A549 (cell line): Measurements from ENCODE around the gene INF2. TPM values are rescaled to one million over a fixed set of nuclear protein-coding genes. Genes with fewer than 3 reads are reported as not detected.

Experiments used
- ATAC-seq, 2 experiments: fragments of 200-7000 bp in 1 of 2; fragments of >200 bp in 1 of 2; cut with Nextera tagmentation in 1 of 2; cut with Tn5 transposase in 1 of 2; 3 replicates each; pipeline versions ENCODE4 v1.8.0 to v1.9.1; 2018 to 2020; ENCODE audit warnings: mild to moderate bottlenecking in 1 of 2, moderate library complexity in 1 of 2
- CTCF ChIA-PET: fragments of 300-600 bp; sonication (Branson Sonifier 250); formaldehyde crosslinking; extraction: SDS; loops from one replicate; lab custom pipeline; 2021; ENCODE audit warnings: antibody characterized with exemption, inconsistent platforms; lab: Yijun Ruan, JAX
- POLR2A ChIA-PET: fragments of 350-600 bp; formaldehyde crosslinking; extraction: SDS; loops from one replicate; lab custom pipeline; 2021; ENCODE audit warnings: antibody characterized with exemption, inconsistent platforms; lab: Yijun Ruan, JAX
- DNase-seq, 2 experiments: peaks; one replicate each; pipeline versions ENCODE4 v3.0.0 to v3.0.0-alpha.2; 2011 to 2016; ENCODE audit warnings: low read depth in 1 of 2, low spot score in 1 of 2
- FAIRE-seq: peaks from 2 replicates; lab custom pipeline; 2011; peaks lifted over from hg19 to GRCh38; lab: Jason Lieb, UNC
- H3K27ac ChIP-seq, 2 experiments: fragments of >200 bp; sonication (Bioruptor Twin); formaldehyde crosslinking; 3 replicates each; pipeline ENCODE4 v1.5.1; 2016 to 2017
- H3K4me1 ChIP-seq: fragments of >200 bp; sonication (Bioruptor Twin); formaldehyde crosslinking; 3 replicates; pipeline ENCODE4 v1.6.1; 2016
- H3K4me2 ChIP-seq: fragments of >200 bp; sonication (Bioruptor Twin); formaldehyde crosslinking; 3 replicates; pipeline ENCODE4 v1.6.1; 2016
- H3K4me3 ChIP-seq: fragments of >200 bp; sonication (Bioruptor Twin); formaldehyde crosslinking; 3 replicates; pipeline ENCODE4 v1.5.1; 2016
- H3K9me3 ChIP-seq: fragments of >200 bp; sonication (Bioruptor Twin); formaldehyde crosslinking; 3 replicates; pipeline ENCODE4 v1.6.1; 2016
- CBX2 ChIP-seq: fragments of 200-600 bp; sonication (generic); IDR thresholded peaks from 2 replicates; pipeline ENCODE4 v1.6.1; 2016; ENCODE audit warnings: low read depth, mild to moderate bottlenecking, borderline replicate concordance
- CHD2 ChIP-seq: fragments of 150-350 bp; IDR thresholded peaks from 2 replicates; pipeline ENCODE4 v1.6.1; 2014; ENCODE audit warnings: low read length; ENCODE audit not compliant: partially characterized antibody
- ESRRA ChIP-seq: fragments of 150-350 bp; IDR thresholded peaks from 2 replicates; pipeline ENCODE4 v1.6.1; 2014; ENCODE audit warnings: mild to moderate bottlenecking, low read length, borderline replicate concordance
- FOSB ChIP-seq: fragments of 250-450 bp; sonication (Bioruptor Pico); IDR thresholded peaks from 2 replicates; pipeline ENCODE4 v1.5.0; 2020; ENCODE audit warnings: mild to moderate bottlenecking, moderate library complexity
- HOXB5 ChIP-seq: fragments of 250-450 bp; sonication (Bioruptor Pico); IDR thresholded peaks from 2 replicates; pipeline ENCODE4 v1.5.0; 2020; ENCODE audit warnings: mild to moderate bottlenecking, moderate library complexity
- KDM5A ChIP-seq: fragments of 200-600 bp; sonication (generic); IDR thresholded peaks from 2 replicates; pipeline ENCODE4 v1.6.1; 2016; ENCODE audit warnings: antibody characterized with exemption, mild to moderate bottlenecking
- MAZ ChIP-seq: fragments of 150-350 bp; IDR thresholded peaks from 2 replicates; pipeline ENCODE4 v1.6.1; 2014; ENCODE audit warnings: antibody characterized with exemption, low read depth, low read length, borderline replicate concordance
- MYC ChIP-seq: IDR thresholded peaks from 2 replicates; pipeline ENCODE4 v1.6.1; 2012; ENCODE audit warnings: mild to moderate bottlenecking, inconsistent platforms, low read length, improper control_type of control experiment, borderline replicate concordance
- PHF8 ChIP-seq: fragments of 200-600 bp; sonication (generic); IDR thresholded peaks from 2 replicates; pipeline ENCODE4 v1.6.1; 2016; ENCODE audit warnings: low read depth, mild to moderate bottlenecking, antibody characterized with exemption, moderate library complexity, borderline replicate concordance
- POLR2A ChIP-seq: IDR thresholded peaks from 2 replicates; pipeline ENCODE4 v1.6.1; 2012; ENCODE audit warnings: mild to moderate bottlenecking, low read length
- POLR2AphosphoS2 ChIP-seq: conservative IDR thresholded peaks from 2 replicates; pipeline ENCODE4 v1.6.1; 2012; ENCODE audit warnings: low read length, improper control_type of control experiment, inconsistent platforms
- RAD21 ChIP-seq, 2 experiments: fragments of >200 bp in 1 of 2; sonication (Bioruptor Twin) in 1 of 2; formaldehyde crosslinking in 1 of 2; IDR thresholded peaks in 1 of 2; conservative IDR thresholded peaks in 1 of 2; 2 replicates in 1 of 2; 3 replicates in 1 of 2; pipeline ENCODE4 v1.6.1; 2012 to 2018; ENCODE audit warnings: inconsistent platforms in 1 of 2
- RFX5 ChIP-seq: fragments of 450-650 bp; IDR thresholded peaks from 2 replicates; pipeline ENCODE4 v1.7.1; 2014; ENCODE audit warnings: antibody characterized with exemption, mild to moderate bottlenecking, moderate library complexity
- RNF2 ChIP-seq: fragments of 200-600 bp; sonication (generic); IDR thresholded peaks from 2 replicates; pipeline ENCODE4 v1.6.1; 2016; ENCODE audit warnings: low read depth, mild to moderate bottlenecking, antibody characterized with exemption, moderate library complexity, borderline replicate concordance
- SREBF2 ChIP-seq: fragments of 450-650 bp; IDR thresholded peaks from 2 replicates; pipeline ENCODE4 v1.6.1; 2014; ENCODE audit warnings: mild to moderate bottlenecking, moderate library complexity
- TP53 ChIP-seq: fragments of 250-450 bp; sonication (Bioruptor Pico); IDR thresholded peaks from 2 replicates; pipeline ENCODE4 v1.5.0; 2021; ENCODE audit warnings: mild to moderate bottlenecking, moderate library complexity
- WGBS: methylation state at CpG from one replicate; pipeline ENCODE4 v1.1.6; 2017; ENCODE audit errors: missing lambda C conversion rate; 5-methylcytosine and 5-hydroxymethylcytosine counted together
- polyA plus RNA-seq, 4 experiments: library from polyadenylated mRNA; depleted of rRNA in 3 of 4; stranded (reverse); fragments of >200 nt; fragmentation: RNase III in 1 of 4; extraction: RNeasy Plus Mini Kit Qiagen cat#74134 plus additional on column Dnase treatment in 1 of 4; gene quantifications; 2 replicates in 3 of 4; 3 replicates in 1 of 4; pipeline ENCODE4 v1.2.3, GENCODE V29; 2011 to 2017
- TF ChIP-seq, protein P1 (sequence below): fragments of >200 bp; sonication (Bioruptor Twin); formaldehyde crosslinking; IDR thresholded peaks from 3 replicates; pipeline ENCODE4 v1.5.1; 2016
- TF ChIP-seq, protein P2 (sequence below): IDR thresholded peaks from 2 replicates; pipeline ENCODE4 v1.6.1; 2012; ENCODE audit warnings: low read depth, borderline replicate concordance
- TF ChIP-seq, protein P3 (sequence below): fragments of 250-450 bp; sonication (Bioruptor Pico); IDR thresholded peaks from 2 replicates; pipeline ENCODE4 v1.5.0; 2021; ENCODE audit warnings: mild to moderate bottlenecking, moderate library complexity, borderline replicate concordance
- TF ChIP-seq, protein P4 (sequence below): fragments of >200 bp; sonication (Bioruptor Twin); formaldehyde crosslinking; IDR thresholded peaks from 2 replicates; pipeline ENCODE4 v1.6.1; 2016
- TF ChIP-seq, protein P5 (sequence below): IDR thresholded peaks from 2 replicates; pipeline ENCODE4 v1.6.1; 2012

INF2 gene
- polyA plus RNA-seq, 2 of the 4 experiments (the other 2 are of a cell fraction), result 24.7 to 71.2 TPM

DNA sequence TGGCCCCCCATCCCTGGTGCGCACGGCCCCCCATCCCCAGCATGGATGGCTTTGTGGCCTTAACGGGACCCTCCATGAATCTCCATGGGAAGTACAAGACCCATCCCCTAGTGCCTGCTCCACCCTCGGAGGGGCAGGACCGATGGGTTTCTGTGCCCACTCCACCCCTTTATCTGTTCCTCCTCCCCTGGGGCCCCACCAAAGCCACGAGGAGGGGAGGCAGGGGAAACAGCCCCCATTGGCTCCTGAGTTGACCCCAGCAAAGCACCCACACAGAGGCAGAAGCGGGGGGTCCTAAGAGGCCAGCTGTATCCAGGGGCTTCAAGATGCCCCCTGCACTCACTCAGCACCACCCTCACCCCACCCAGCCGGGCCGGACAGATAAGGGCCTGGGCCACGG is 48.7 kb upstream of the INF2 start:
- TF ChIP-seq RNF2 (no peak), POLR2A (no peak), FOSB (CRISPR knock-in tag) (no peak), RAD21 (conservative IDR thresholded peaks at IDR 0.05 in 1 of 2, IDR thresholded peaks at IDR 0.05 in 1 of 2) (no peak), ESRRA (no peak), HOXB5 (no peak), SREBF2 (no peak), RFX5 (no peak)
- TF ChIP-seq, protein P1, sequence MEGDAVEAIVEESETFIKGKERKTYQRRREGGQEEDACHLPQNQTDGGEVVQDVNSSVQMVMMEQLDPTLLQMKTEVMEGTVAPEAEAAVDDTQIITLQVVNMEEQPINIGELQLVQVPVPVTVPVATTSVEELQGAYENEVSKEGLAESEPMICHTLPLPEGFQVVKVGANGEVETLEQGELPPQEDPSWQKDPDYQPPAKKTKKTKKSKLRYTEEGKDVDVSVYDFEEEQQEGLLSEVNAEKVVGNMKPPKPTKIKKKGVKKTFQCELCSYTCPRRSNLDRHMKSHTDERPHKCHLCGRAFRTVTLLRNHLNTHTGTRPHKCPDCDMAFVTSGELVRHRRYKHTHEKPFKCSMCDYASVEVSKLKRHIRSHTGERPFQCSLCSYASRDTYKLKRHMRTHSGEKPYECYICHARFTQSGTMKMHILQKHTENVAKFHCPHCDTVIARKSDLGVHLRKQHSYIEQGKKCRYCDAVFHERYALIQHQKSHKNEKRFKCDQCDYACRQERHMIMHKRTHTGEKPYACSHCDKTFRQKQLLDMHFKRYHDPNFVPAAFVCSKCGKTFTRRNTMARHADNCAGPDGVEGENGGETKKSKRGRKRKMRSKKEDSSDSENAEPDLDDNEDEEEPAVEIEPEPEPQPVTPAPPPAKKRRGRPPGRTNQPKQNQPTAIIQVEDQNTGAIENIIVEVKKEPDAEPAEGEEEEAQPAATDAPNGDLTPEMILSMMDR, result no peak
- TF ChIP-seq, protein P2, sequence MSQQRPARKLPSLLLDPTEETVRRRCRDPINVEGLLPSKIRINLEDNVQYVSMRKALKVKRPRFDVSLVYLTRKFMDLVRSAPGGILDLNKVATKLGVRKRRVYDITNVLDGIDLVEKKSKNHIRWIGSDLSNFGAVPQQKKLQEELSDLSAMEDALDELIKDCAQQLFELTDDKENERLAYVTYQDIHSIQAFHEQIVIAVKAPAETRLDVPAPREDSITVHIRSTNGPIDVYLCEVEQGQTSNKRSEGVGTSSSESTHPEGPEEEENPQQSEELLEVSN, result no peak
- TF ChIP-seq, protein P3, sequence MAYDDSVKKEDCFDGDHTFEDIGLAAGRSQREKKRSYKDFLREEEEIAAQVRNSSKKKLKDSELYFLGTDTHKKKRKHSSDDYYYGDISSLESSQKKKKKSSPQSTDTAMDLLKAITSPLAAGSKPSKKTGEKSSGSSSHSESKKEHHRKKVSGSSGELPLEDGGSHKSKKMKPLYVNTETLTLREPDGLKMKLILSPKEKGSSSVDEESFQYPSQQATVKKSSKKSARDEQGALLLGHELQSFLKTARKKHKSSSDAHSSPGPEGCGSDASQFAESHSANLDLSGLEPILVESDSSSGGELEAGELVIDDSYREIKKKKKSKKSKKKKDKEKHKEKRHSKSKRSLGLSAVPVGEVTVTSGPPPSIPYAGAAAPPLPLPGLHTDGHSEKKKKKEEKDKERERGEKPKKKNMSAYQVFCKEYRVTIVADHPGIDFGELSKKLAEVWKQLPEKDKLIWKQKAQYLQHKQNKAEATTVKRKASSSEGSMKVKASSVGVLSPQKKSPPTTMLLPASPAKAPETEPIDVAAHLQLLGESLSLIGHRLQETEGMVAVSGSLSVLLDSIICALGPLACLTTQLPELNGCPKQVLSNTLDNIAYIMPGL (CRISPR knock-in tag), result no peak
- POLR2A ChIA-PET, result no interaction called here
- Histone ChIP-seq H3K4me3 (no peak overlapping the region), H3K4me2 (peak overlapping the region; percentile 86; the same call in 1 of the 3 replicates), H3K27ac (no peak overlapping the region; a peak in 1 of 6 replicates), H3K9me3 (0 out of 3 replicates have a peak, but pooled peaks cover 6% of the 10 kb centered on the region), H3K4me1 (peaks cover 11% of the 10 kb centered on the region; the same call in 1 of the 3 replicates)
- 59% methylated on average over 7 of the region's 10 CpGs for WGBS
- CTCF ChIA-PET, result interaction anchor here (0.6 to 6.3 kb wide), 33 partner anchors 9 to 607 kb away, joined by 3 to 45 read pairs (median 4); no protein-coding TSS in a partner anchor
- ATAC-seq (no peak), FAIRE-seq (no peak), DNase-seq (no peak)

DNA sequence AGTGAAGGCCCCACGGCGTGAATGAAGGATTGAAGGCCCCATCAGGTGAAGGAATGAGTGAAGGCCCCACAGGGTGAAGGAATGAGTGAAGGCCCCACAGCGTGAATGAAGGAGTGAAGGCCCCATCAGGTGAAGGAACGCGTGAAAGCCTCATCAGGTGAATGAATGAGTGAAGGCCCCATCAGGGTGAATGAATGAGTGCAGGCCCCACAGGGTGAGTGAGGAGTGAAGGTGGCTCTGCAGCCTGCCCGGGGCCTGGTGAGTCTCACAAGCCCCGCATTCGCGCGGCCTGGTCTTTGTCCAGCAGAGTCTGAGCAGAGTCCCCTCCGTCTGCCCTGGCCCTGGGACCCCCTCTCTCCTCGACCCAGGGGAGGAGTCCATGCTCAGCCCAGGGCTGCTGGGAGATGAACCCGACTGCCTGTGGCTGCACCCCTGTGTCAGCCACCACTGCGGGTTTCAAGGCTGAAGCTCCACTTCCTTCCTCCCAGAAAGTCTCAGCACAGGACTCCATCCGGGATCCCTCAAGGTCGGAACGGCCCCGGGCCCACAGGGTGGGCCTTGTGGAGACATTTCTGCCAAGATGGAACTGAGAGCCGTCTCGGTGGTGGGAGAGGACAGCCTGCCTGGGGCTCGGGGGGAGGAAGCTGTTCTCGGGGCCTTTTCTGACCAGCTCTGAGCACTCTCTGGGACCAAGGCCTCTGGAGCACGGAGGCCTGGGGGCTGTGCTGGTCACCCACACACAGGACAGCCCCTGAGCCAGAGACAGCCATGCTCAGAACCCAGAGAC is 47.5 kb upstream of the INF2 start:
- ChIA-PET POLR2A (no interaction called here), CTCF (interaction anchor here (0.6 to 6.3 kb wide), 5 partner anchors 40 to 565 kb away, joined by 3 to 45 read pairs (median 4); no protein-coding TSS in a partner anchor)
- Histone ChIP-seq H3K27ac (no peak overlapping the region), H3K9me3 (0 out of 3 replicates have a peak, but pooled peaks cover 6% of the 10 kb centered on the region), H3K4me2 (no peak overlapping the region), H3K4me3 (no peak overlapping the region), H3K4me1 (peaks cover 11% of the 10 kb centered on the region; the same call in 1 of the 3 replicates)
- ATAC-seq, result no peak
- no peak for DNase-seq
- FAIRE-seq, result no peak
- TF ChIP-seq FOSB (CRISPR knock-in tag) (no peak), ESRRA (no peak), TP53 (CRISPR knock-in tag) (no peak), POLR2AphosphoS2 (no peak), MYC (no peak), KDM5A (no peak), CBX2 (no peak), PHF8 (no peak), SREBF2 (no peak), CHD2 (no peak), HOXB5 (no peak), RAD21 (conservative IDR thresholded peaks at IDR 0.05 in 1 of 2, IDR thresholded peaks at IDR 0.05 in 1 of 2) (no peak), MAZ (no peak)
- TF ChIP-seq, protein P4, sequence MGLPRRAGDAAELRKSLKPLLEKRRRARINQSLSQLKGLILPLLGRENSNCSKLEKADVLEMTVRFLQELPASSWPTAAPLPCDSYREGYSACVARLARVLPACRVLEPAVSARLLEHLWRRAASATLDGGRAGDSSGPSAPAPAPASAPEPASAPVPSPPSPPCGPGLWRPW, result no peak
- TF ChIP-seq, protein P3 (CRISPR knock-in tag), result no peak
- TF ChIP-seq, protein P1, result no peak
- TF ChIP-seq, protein P2, result no peak
- TF ChIP-seq, protein P5, sequence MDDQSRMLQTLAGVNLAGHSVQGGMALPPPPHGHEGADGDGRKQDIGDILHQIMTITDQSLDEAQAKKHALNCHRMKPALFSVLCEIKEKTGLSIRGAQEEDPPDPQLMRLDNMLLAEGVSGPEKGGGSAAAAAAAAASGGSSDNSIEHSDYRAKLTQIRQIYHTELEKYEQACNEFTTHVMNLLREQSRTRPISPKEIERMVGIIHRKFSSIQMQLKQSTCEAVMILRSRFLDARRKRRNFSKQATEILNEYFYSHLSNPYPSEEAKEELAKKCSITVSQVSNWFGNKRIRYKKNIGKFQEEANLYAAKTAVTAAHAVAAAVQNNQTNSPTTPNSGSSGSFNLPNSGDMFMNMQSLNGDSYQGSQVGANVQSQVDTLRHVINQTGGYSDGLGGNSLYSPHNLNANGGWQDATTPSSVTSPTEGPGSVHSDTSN, result no peak
- WGBS, result 74% methylated on average over 19 of the region's 23 CpGs
